K562 (cell line): ENCODE results near the gene CALD1. TPM values are rescaled to one million over a fixed set of nuclear protein-coding genes. Genes with fewer than 3 reads are reported as not detected.

Experiments used
- ATAC-seq: fragments of 200-7000 bp; cut with Tn5 transposase; 3 replicates; pipeline ENCODE4 v1.9.1; 2020; ENCODE audit warnings: moderate library complexity
- BruUV-seq: library from RNA; stranded (reverse); fragments of 400-500 nt; replicated peaks from 2 replicates; lab custom pipeline; 2021; lab: Mats Ljungman, UMichigan
- CTCF ChIA-PET: fragments of 300-600 bp; formaldehyde crosslinking; extraction: SDS; loops from one replicate; lab custom pipeline; 2021; ENCODE audit warnings: low intra/inter-chr PET ratio; lab: Yijun Ruan, JAX
- POLR2A ChIA-PET: fragments of 300-600, 350-650 bp; sonication (Branson Sonifier 250); formaldehyde crosslinking; extraction: SDS; loops from one replicate; lab custom pipeline; 2021; ENCODE audit warnings: antibody characterized with exemption, inconsistent platforms; lab: Yijun Ruan, JAX
- DNase-seq, 4 experiments: peaks; one replicate each; pipeline versions ENCODE4 v3.0.0 to v3.0.0-alpha.2; 2011 to 2018; ENCODE audit warnings: low spot score in 3 of 4, mixed read lengths in 3 of 4; ENCODE audit errors: extremely low read depth in 1 of 4
- FAIRE-seq: peaks from 2 replicates; lab custom pipeline; 2011; peaks lifted over from hg19 to GRCh38; lab: Jason Lieb, UNC
- H2AFZ ChIP-seq: 2 replicates; pipeline ENCODE4 v1.6.0; 2011; ENCODE audit warnings: low read depth, low read length, control low read depth, inconsistent platforms
- H3K27ac ChIP-seq: fragments of 200-600 bp; 3 replicates; pipeline ENCODE4 v1.8.0; 2011; ENCODE audit warnings: low read depth, mild to moderate bottlenecking, control low read depth, inconsistent platforms, low read length, moderate library complexity, mixed read lengths; ENCODE audit errors: extremely low read depth
- H3K27me3 ChIP-seq, 2 experiments: fragments of 300-600 bp in 1 of 2; 2 replicates in 1 of 2; 3 replicates in 1 of 2; pipeline versions ENCODE4 v1.6.0 to v1.8.0; 2011; ENCODE audit warnings: inconsistent platforms in 2 of 2, low read length in 2 of 2, mild to moderate bottlenecking in 1 of 2, mixed read lengths in 1 of 2, moderate library complexity in 1 of 2; ENCODE audit not compliant: control insufficient read depth in 2 of 2, insufficient read depth in 2 of 2
- H3K36me3 ChIP-seq: fragments of 300-600 bp; 3 replicates; pipeline ENCODE4 v1.8.0; 2011; ENCODE audit warnings: mild to moderate bottlenecking, low read length, inconsistent platforms; ENCODE audit not compliant: control insufficient read depth, insufficient read depth
- H3K4me1 ChIP-seq, 2 experiments: fragments of 200-600 bp in 1 of 2; replicated peaks in 1 of 2; 2 replicates in 1 of 2; 3 replicates in 1 of 2; pipeline versions ENCODE4 v1.5.1 to v1.8.0; 2011; ENCODE audit warnings: inconsistent platforms in 2 of 2, low read length in 2 of 2, mild to moderate bottlenecking in 1 of 2, mixed read lengths in 1 of 2, moderate library complexity in 1 of 2; ENCODE audit not compliant: control insufficient read depth in 2 of 2, insufficient read depth in 2 of 2
- H3K4me2 ChIP-seq: 2 replicates; pipeline ENCODE4 v1.6.1; 2011; ENCODE audit warnings: low read length, control low read depth, inconsistent platforms, mixed read lengths; ENCODE audit not compliant: insufficient read depth
- H3K4me3 ChIP-seq: fragments of 200-600 bp; sonication (generic), shearing (Covaris generic); 2 replicates; pipeline ENCODE4 v1.5.1; 2016; ENCODE audit warnings: control low read depth, inconsistent platforms
- H3K79me2 ChIP-seq: fragments of 200-600 bp; 3 replicates; pipeline ENCODE4 v1.8.0; 2011; ENCODE audit warnings: low read length, inconsistent platforms; ENCODE audit not compliant: control insufficient read depth, insufficient read depth
- H3K9ac ChIP-seq, 2 experiments: 2 replicates each; pipeline versions ENCODE4 v1.6.0 to v1.6.1; 2011; ENCODE audit warnings: low read depth in 2 of 2, low read length in 2 of 2, control low read depth in 1 of 2, inconsistent platforms in 1 of 2, mild to moderate bottlenecking in 1 of 2, mixed read lengths in 1 of 2; ENCODE audit not compliant: insufficient read depth in 1 of 2
- H3K9me1 ChIP-seq: one replicate; pipeline ENCODE4 v1.6.0; 2011; ENCODE audit warnings: inconsistent platforms, mild to moderate bottlenecking, low read length, moderate library complexity; ENCODE audit not compliant: control insufficient read depth, insufficient read depth
- H3K9me3 ChIP-seq: replicated peaks from 2 replicates; pipeline ENCODE4 v1.5.1; 2011; ENCODE audit warnings: low read depth, low read length, inconsistent platforms; ENCODE audit not compliant: control insufficient read depth, insufficient read depth
- H4K20me1 ChIP-seq: replicated peaks from 2 replicates; pipeline ENCODE4 v1.6.1; 2011; ENCODE audit warnings: low read length, inconsistent platforms, mixed read lengths; ENCODE audit not compliant: control insufficient read depth, insufficient read depth
- BDP1 ChIP-seq: IDR thresholded peaks from 3 replicates; pipeline ENCODE4 v1.6.1; 2011; ENCODE audit not compliant: insufficient read length, insufficient read depth
- DEAF1 ChIP-seq: fragments of 450-650 bp; formaldehyde crosslinking; IDR thresholded peaks from 2 replicates; pipeline ENCODE4 v1.4.0; 2020; ENCODE audit warnings: mild to moderate bottlenecking, moderate library complexity
- MAFG ChIP-seq: fragments of 450-650 bp; conservative IDR thresholded peaks from 2 replicates; pipeline ENCODE4 v1.6.1; 2016; ENCODE audit warnings: missing genetic modification characterization, missing compliant biosample characterization
- NKRF ChIP-seq: fragments of 450-650 bp; IDR thresholded peaks from 2 replicates; pipeline ENCODE4 v1.6.1; 2016; ENCODE audit warnings: borderline replicate concordance
- PHB ChIP-seq: fragments of 250-450 bp; sonication (Bioruptor Pico); IDR thresholded peaks from 2 replicates; pipeline ENCODE4 v1.5.0; 2021
- PPARD ChIP-seq: fragments of 250-450 bp; sonication (Bioruptor Pico); IDR thresholded peaks from 2 replicates; pipeline ENCODE4 v1.8.0; 2022; ENCODE audit warnings: inconsistent platforms, mild to moderate bottlenecking, moderate library complexity
- RBM34 ChIP-seq: fragments of 200-400 bp; formaldehyde crosslinking; IDR thresholded peaks from 2 replicates; pipeline ENCODE4 v1.6.1; 2018; ENCODE audit warnings: low read length, borderline replicate concordance; ENCODE audit not compliant: insufficient read depth
- SREBF1 ChIP-seq: fragments of 150-350 bp; IDR thresholded peaks from 2 replicates; pipeline ENCODE4 v1.6.1; 2014; ENCODE audit warnings: antibody characterized with exemption, low read depth, low read length, borderline replicate concordance
- TBP ChIP-seq: optimal IDR thresholded peaks from 2 replicates; pipeline ENCODE3; 2011; ENCODE audit warnings: low read depth, low read length, improper control_type of control experiment
- VEZF1 ChIP-seq: fragments of 200-800 bp; sonication (Bioruptor generic); IDR thresholded peaks from 2 replicates; pipeline ENCODE4 v1.6.1; 2017; ENCODE audit warnings: missing genetic modification characterization, missing compliant biosample characterization
- XRCC4 ChIP-seq: IDR thresholded peaks from one replicate; pipeline ENCODE4 v1.6.1; 2011; ENCODE audit not compliant: insufficient read depth, insufficient read length; ENCODE audit errors: extremely low read depth
- ZBTB26 ChIP-seq: fragments of 450-650 bp; formaldehyde crosslinking; IDR thresholded peaks from 2 replicates; pipeline ENCODE4 v1.4.0; 2022; ENCODE audit warnings: missing genetic modification characterization
- ZNF311 ChIP-seq: fragments of 250-450 bp; sonication (Bioruptor Pico); IDR thresholded peaks from 2 replicates; pipeline ENCODE4 v1.4.0; 2020; ENCODE audit warnings: mild to moderate bottlenecking, moderate library complexity
- ZNF57 ChIP-seq: fragments of 450-650 bp; formaldehyde crosslinking; IDR thresholded peaks from 2 replicates; pipeline ENCODE4 v1.4.0; 2020; ENCODE audit warnings: mild to moderate bottlenecking, moderate library complexity
- ZNF695 ChIP-seq: fragments of 450-650 bp; formaldehyde crosslinking; IDR thresholded peaks from 2 replicates; pipeline ENCODE4 v1.4.0; 2020; ENCODE audit warnings: mild to moderate bottlenecking, moderate library complexity
- ZNF778 ChIP-seq: fragments of 450-650 bp; formaldehyde crosslinking; IDR thresholded peaks from 2 replicates; pipeline ENCODE4 v1.4.0; 2020; ENCODE audit warnings: mild to moderate bottlenecking, moderate library complexity
- WGBS: fragments of 100-300 bp; shearing (Covaris generic); methylation state at CpG from one replicate; pipeline ENCODE4 v1.1.6; 2016; ENCODE audit warnings: low coverage, mixed read lengths; ENCODE audit not compliant: insufficient coverage; ENCODE audit errors: missing lambda C conversion rate; 5-methylcytosine and 5-hydroxymethylcytosine counted together
- in situ Hi-C: fragments of 300-500 bp; cut with MboI; formaldehyde crosslinking; loops from 4 replicates; pipeline ENCODE4 v1.15.0; 2018; ENCODE audit warnings: inconsistent platforms, mixed read lengths
- intact Hi-C: fragments of 100-400 bp; cut with micrococcal nuclease; formaldehyde crosslinking; loops from 2 replicates; pipeline ENCODE4 v1.14.2; 2022
- polyA plus RNA-seq, 8 experiments: library from polyadenylated mRNA; depleted of rRNA in 4 of 8; stranded (reverse) in 5 of 8; unstranded in 3 of 8; fragments of >200 nt; fragmentation: Nextera tagmentation in 2 of 8; fragmentation: Illumina TruSeq in 1 of 8; extraction: Ambion mirVana in 2 of 8; extraction: Trizol in 1 of 8; gene quantifications; 2 replicates each; pipeline versions ENCODE4 v1.2.1 to v1.2.3, GENCODE V29; 2011 to 2014; ENCODE audit warnings: inconsistent platforms in 1 of 8, missing spikeins in 1 of 8
- total RNA-seq, 7 experiments: library from RNA; depleted of rRNA in 6 of 7; stranded (reverse); fragments of >200 nt in 6 of 7; fragmentation: Illumina TruSeq in 2 of 7; extraction: Trizol in 2 of 7; gene quantifications; 2 replicates each; pipeline versions ENCODE4 v1.2.1 to v1.2.3, GENCODE V29; 2011 to 2021; ENCODE audit warnings: low replicate concordance in 1 of 7

The CALD1 gene
- total and polyA plus RNA-seq, 9 of the 15 experiments (the other 6 are each of a cell fraction or from before 2014, with no cell fraction given), result 0.40 TPM; not detected in 8

- no peak overlapping the region for H3K9ac ChIP-seq
These were observed 158.7 kb downstream of the CALD1 start for GRCh38 chr7:134938141-134938540.

More at GRCh38 chr7:134938141-134938540, 158.7 kb downstream of the CALD1 start:
- Histone ChIP-seq H2AFZ (no peak overlapping the region), H3K36me3 (no peaks in the 10 kb centered on the region), H3K9me3 (no peaks in the 10 kb centered on the region), H3K4me1 (0 out of 5 replicates have a peak, but pooled peaks cover 0 to 2% of the 10 kb centered on the region in 2 experiments), H3K9me1 (no peaks in the 10 kb centered on the region), H3K27ac (no peak overlapping the region), H3K4me3 (no peak overlapping the region), H4K20me1 (no peaks in the 10 kb centered on the region), H3K27me3 (peaks cover 11 to 22% of the 10 kb centered on the region in 2 experiments; a peak in 4 of 5 replicates), H3K4me2 (no peak overlapping the region), H3K79me2 (no peaks in the 10 kb centered on the region)
- ChIA-PET POLR2A (interaction anchor here (1.1 kb wide), 1 partner anchor 20 kb away, joined by 3 read pairs; no protein-coding TSS in a partner anchor), CTCF (no interaction called here)
- FAIRE-seq, result no peak
- in situ Hi-C loops, result no loop called here
- DNase-seq, result no peak
- ATAC-seq, result no peak
- WGBS, result under 1% methylated on average over 4 of the region's 4 CpGs
- intact Hi-C loops, result no loop called here
- TF ChIP-seq PPARD (CRISPR knock-in tag) (no peak), ZBTB26 (CRISPR knock-in tag) (no peak), PHB (CRISPR knock-in tag) (no peak), XRCC4 (no peak), ZNF778 (CRISPR knock-in tag) (no peak), ZNF695 (CRISPR knock-in tag) (no peak), RBM34 (no peak), SREBF1 (no peak), TBP (no peak), ZNF311 (CRISPR knock-in tag) (no peak), ZNF57 (CRISPR knock-in tag) (no peak), VEZF1 (CRISPR knock-in tag) (no peak), MAFG (tag) (no peak), DEAF1 (no peak), BDP1 (no peak), NKRF (no peak)
- BruUV-seq, result no TSS peak
